Sigmoid colon (tissue), 4 donors: Measurements from ENCODE around the gene C1QA.

Experiments
- EP300 ChIP-seq, 4 donors: sonication (generic); formaldehyde crosslinking; IDR thresholded peaks; one replicate each; pipeline ENCODE4 v1.6.1; 2017; ENCODE audit warnings: antibody characterized with exemption in 4 of 4
- POLR2A ChIP-seq, 2 donors: fragments of 450-650 bp; IDR thresholded peaks; one replicate each; pipeline ENCODE4 v1.6.1; 2016; ENCODE audit warnings: antibody characterized with exemption in 2 of 2, mild to moderate bottlenecking in 2 of 2, moderate library complexity in 2 of 2
- POLR2AphosphoS5 ChIP-seq, 4 donors: sonication (generic); formaldehyde crosslinking; IDR thresholded peaks; one replicate each; pipeline ENCODE4 v1.6.1; 2017; ENCODE audit warnings: antibody characterized with exemption in 4 of 4
- TF ChIP-seq, protein P1 (sequence below), 4 experiments: fragments of 450-650 bp in 3 of 4; fragments of 200-600 bp in 1 of 4; IDR thresholded peaks; one replicate each; pipeline ENCODE4 v1.5.1; 2016 to 2019; ENCODE audit warnings: antibody characterized with exemption in 4 of 4, mild to moderate bottlenecking in 3 of 4, moderate library complexity in 2 of 4

DNA sequence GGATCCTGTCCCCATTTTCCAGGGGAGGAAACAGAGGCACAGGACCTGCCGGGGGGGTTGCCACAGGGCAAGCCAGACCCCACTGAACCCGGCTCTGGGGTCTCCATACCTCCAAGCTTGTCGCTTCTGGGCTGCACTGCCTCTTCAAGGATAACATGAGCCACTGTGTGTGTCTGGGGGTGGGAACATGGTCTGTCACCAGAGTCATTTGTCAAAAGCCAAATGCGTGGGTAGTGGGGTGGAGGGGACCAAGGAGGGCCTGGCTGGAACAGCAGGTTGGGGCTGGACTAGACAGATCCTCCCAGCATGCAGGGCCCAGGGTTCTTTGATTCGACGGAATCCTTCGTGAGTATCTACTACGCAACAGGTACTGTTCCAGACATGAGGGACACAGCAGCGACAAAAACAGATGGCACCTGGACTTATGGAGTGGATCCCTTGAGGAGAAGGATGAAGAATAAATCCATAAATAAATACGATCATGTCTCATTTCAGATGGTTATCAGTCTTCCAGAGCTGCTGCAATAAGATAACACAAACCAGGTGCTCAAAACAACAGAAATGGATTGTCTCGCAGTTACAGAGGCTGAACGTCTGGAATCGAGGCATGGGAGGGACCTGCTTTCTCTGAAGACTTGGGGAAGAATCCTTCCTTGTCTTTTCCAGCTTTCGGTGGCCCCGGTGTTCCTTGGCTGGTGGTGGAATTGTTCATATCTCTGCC, 45.3 kb downstream of the C1QA start:
- TF ChIP-seq, protein P1, sequence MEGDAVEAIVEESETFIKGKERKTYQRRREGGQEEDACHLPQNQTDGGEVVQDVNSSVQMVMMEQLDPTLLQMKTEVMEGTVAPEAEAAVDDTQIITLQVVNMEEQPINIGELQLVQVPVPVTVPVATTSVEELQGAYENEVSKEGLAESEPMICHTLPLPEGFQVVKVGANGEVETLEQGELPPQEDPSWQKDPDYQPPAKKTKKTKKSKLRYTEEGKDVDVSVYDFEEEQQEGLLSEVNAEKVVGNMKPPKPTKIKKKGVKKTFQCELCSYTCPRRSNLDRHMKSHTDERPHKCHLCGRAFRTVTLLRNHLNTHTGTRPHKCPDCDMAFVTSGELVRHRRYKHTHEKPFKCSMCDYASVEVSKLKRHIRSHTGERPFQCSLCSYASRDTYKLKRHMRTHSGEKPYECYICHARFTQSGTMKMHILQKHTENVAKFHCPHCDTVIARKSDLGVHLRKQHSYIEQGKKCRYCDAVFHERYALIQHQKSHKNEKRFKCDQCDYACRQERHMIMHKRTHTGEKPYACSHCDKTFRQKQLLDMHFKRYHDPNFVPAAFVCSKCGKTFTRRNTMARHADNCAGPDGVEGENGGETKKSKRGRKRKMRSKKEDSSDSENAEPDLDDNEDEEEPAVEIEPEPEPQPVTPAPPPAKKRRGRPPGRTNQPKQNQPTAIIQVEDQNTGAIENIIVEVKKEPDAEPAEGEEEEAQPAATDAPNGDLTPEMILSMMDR (IDR thresholded peaks at IDR 0.05), result no peak
- no peak for TF ChIP-seq POLR2AphosphoS5 (IDR thresholded peaks at IDR 0.05)
- TF ChIP-seq POLR2A (IDR thresholded peaks at IDR 0.05), result no peak
- no peak for TF ChIP-seq EP300 (IDR thresholded peaks at IDR 0.05)
